K562 (cell line): ENCODE results near the gene EMD. TPM values are rescaled to one million over a fixed set of nuclear protein-coding genes. Genes with fewer than 3 reads are reported as not detected.
A peak's percentile ranks its signal among the peaks of the same experiment; 100 is the strongest.

Source experiments
- BRD9 ChIP-seq: fragments of 450-650 bp; IDR thresholded peaks from 2 replicates; pipeline ENCODE4 v1.6.1; 2018; ENCODE audit warnings: low read depth; ENCODE audit not compliant: partially characterized antibody
- KHSRP ChIP-seq: fragments of 450-650 bp; IDR thresholded peaks from 2 replicates; pipeline ENCODE4 v1.6.1; 2017
- NFRKB ChIP-seq: fragments of 450-650 bp; IDR thresholded peaks from 2 replicates; pipeline ENCODE4 v1.6.1; 2016; ENCODE audit warnings: low read depth
- PYGO2 ChIP-seq: fragments of 450-650 bp; IDR thresholded peaks from 2 replicates; pipeline ENCODE4 v1.6.1; 2016; ENCODE audit warnings: mild to moderate bottlenecking, missing genetic modification characterization, moderate library complexity, missing compliant biosample characterization
- RBFOX2 ChIP-seq: fragments of 200-400 bp; formaldehyde crosslinking; IDR thresholded peaks from 2 replicates; pipeline ENCODE4 v1.6.1; 2017; ENCODE audit warnings: low read depth, mild to moderate bottlenecking, low read length, moderate library complexity
- RNF2 ChIP-seq: sonication (generic); IDR thresholded peaks from 2 replicates; pipeline ENCODE4 v1.6.1; 2016
- SMAD4 ChIP-seq: fragments of 250-450 bp; sonication (Bioruptor Pico); conservative IDR thresholded peaks from 2 replicates; pipeline ENCODE4 v1.8.0; 2021; ENCODE audit warnings: inconsistent platforms, mild to moderate bottlenecking, moderate library complexity
- ZBTB1 ChIP-seq: sonication (generic); formaldehyde crosslinking; IDR thresholded peaks from 2 replicates; pipeline ENCODE4 v1.8.1; 2023; ENCODE audit warnings: missing genetic modification reagents, low read depth, mild to moderate bottlenecking, borderline replicate concordance
- ZNF764 ChIP-seq: fragments of 250-450 bp; sonication (Bioruptor Pico); IDR thresholded peaks from 2 replicates; pipeline ENCODE4 v1.4.0; 2020; ENCODE audit warnings: low read depth, mild to moderate bottlenecking, moderate library complexity
- polyA plus RNA-seq, 8 experiments: library from polyadenylated mRNA; depleted of rRNA in 4 of 8; stranded (reverse) in 5 of 8; unstranded in 3 of 8; fragments of >200 nt; fragmentation: Nextera tagmentation in 2 of 8; fragmentation: Illumina TruSeq in 1 of 8; extraction: Ambion mirVana in 2 of 8; extraction: Trizol in 1 of 8; gene quantifications; 2 replicates each; pipeline versions ENCODE4 v1.2.1 to v1.2.3, GENCODE V29; 2011 to 2014; ENCODE audit warnings: inconsistent platforms in 1 of 8, missing spikeins in 1 of 8
- total RNA-seq, 7 experiments: library from RNA; depleted of rRNA in 6 of 7; stranded (reverse); fragments of >200 nt in 6 of 7; fragmentation: Illumina TruSeq in 2 of 7; extraction: Trizol in 2 of 7; gene quantifications; 2 replicates each; pipeline versions ENCODE4 v1.2.1 to v1.2.3, GENCODE V29; 2011 to 2021; ENCODE audit warnings: low replicate concordance in 1 of 7
- TF ChIP-seq, protein P1 (sequence below): fragments of 200-800 bp; sonication (Bioruptor generic); IDR thresholded peaks from 2 replicates; pipeline ENCODE4 v1.6.1; 2017; ENCODE audit warnings: missing genetic modification characterization, missing compliant biosample characterization
- TF ChIP-seq, protein P2 (sequence below): sonication (generic); formaldehyde crosslinking; IDR thresholded peaks from 2 replicates; pipeline ENCODE4 v1.8.0; 2022; ENCODE audit warnings: mild to moderate bottlenecking, missing genetic modification reagents
- TF ChIP-seq, protein P3 (sequence below): sonication (generic); formaldehyde crosslinking; IDR thresholded peaks from 2 replicates; pipeline ENCODE4 v1.8.0; 2022; ENCODE audit warnings: missing genetic modification reagents, mild to moderate bottlenecking, borderline replicate concordance
- TF ChIP-seq, protein P4 (sequence below), 2 experiments: IDR thresholded peaks; 2 replicates each; pipeline ENCODE4 v1.6.1; 2012; ENCODE audit warnings: improper control_type of control experiment in 2 of 2, low read depth in 2 of 2, low read length in 2 of 2, borderline replicate concordance in 1 of 2
- TF ChIP-seq, protein P5 (sequence below): sonication (generic); formaldehyde crosslinking; IDR thresholded peaks from 2 replicates; pipeline ENCODE4 v1.9.0; 2022; ENCODE audit warnings: mild to moderate bottlenecking, missing genetic modification reagents
- TF ChIP-seq, protein P6 (sequence below): fragments of 200-800 bp; sonication (Bioruptor generic); IDR thresholded peaks from 2 replicates; pipeline ENCODE4 v1.6.1; 2016; ENCODE audit warnings: missing genetic modification characterization, missing compliant biosample characterization

EMD gene
- total and polyA plus RNA-seq, 9 of the 15 experiments (the other 6 are each of a cell fraction or from before 2014, with no cell fraction given): 2.3 to 206 (median 61.9) TPM

DNA sequence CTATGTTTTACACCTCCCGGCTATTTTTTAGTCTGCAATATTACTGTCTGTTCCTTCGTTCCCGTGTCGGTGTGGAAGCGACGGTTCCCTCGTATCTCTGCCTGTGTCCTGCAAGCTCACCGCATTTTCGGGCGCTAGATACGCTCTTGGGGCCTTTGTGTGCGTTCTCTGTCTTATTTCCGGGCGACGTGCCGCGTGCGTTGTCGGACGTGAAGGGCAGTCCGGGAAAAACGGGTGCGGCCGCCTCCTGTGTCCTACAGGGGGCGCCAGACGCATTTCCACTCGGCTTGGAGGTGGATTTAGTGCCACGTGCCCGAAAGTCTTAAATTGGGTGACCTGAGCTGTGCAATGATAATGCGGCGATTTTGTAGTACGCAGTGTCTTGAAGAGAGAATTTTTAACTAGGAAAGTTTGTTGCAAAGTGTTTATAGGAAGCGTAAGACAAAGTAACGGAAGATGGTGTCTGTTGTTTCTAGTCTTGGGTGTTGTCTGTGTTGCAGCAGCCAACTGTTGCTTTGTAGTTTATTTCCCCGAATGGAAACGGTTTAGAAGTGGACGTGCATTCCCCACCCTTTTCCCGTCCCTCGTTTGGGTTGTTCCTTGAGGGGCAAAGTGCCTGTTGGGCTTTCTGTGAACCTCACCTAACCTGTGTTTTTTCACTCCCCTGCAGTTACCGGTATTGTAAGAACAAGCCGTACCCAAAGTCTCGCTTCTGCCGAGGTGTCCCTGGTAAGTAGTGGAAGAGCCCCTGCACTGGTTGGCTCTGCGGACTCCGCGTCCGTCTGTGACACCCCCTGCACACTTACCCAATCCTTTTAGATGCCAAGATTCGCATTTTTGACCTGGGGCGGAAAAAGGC lies 19.8 kb downstream of the EMD start (continued):
- TF ChIP-seq BRD9 (peak; percentile 50), PYGO2 (tag) (no peak), NFRKB (0 out of 2 replicates have a peak, but pooled peaks have one; percentile 9), RBFOX2 (peak; percentile 93), ZNF764 (CRISPR knock-in tag) (no peak), KHSRP (peak; percentile 28; the same call in 1 of the 2 replicates), ZBTB1 (CRISPR knock-in tag) (no peak; the same call in 1 of the 2 replicates), SMAD4 (CRISPR knock-in tag) (peak; percentile 41; the same call in 1 of the 2 replicates), RNF2 (peak; percentile 7; the same call in 1 of the 2 replicates)
- TF ChIP-seq, protein P1, sequence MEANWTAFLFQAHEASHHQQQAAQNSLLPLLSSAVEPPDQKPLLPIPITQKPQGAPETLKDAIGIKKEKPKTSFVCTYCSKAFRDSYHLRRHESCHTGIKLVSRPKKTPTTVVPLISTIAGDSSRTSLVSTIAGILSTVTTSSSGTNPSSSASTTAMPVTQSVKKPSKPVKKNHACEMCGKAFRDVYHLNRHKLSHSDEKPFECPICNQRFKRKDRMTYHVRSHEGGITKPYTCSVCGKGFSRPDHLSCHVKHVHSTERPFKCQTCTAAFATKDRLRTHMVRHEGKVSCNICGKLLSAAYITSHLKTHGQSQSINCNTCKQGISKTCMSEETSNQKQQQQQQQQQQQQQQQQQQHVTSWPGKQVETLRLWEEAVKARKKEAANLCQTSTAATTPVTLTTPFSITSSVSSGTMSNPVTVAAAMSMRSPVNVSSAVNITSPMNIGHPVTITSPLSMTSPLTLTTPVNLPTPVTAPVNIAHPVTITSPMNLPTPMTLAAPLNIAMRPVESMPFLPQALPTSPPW (CRISPR knock-in tag): peak; percentile 23; the same call in 1 of the 2 replicates
- TF ChIP-seq, protein P2, sequence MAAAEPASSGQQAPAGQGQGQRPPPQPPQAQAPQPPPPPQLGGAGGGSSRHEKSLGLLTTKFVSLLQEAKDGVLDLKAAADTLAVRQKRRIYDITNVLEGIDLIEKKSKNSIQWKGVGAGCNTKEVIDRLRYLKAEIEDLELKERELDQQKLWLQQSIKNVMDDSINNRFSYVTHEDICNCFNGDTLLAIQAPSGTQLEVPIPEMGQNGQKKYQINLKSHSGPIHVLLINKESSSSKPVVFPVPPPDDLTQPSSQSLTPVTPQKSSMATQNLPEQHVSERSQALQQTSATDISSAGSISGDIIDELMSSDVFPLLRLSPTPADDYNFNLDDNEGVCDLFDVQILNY: no peak
- TF ChIP-seq, protein P3, sequence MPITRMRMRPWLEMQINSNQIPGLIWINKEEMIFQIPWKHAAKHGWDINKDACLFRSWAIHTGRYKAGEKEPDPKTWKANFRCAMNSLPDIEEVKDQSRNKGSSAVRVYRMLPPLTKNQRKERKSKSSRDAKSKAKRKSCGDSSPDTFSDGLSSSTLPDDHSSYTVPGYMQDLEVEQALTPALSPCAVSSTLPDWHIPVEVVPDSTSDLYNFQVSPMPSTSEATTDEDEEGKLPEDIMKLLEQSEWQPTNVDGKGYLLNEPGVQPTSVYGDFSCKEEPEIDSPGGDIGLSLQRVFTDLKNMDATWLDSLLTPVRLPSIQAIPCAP: peak; percentile 17; the same call in 1 of the 2 replicates
- TF ChIP-seq, protein P4, sequence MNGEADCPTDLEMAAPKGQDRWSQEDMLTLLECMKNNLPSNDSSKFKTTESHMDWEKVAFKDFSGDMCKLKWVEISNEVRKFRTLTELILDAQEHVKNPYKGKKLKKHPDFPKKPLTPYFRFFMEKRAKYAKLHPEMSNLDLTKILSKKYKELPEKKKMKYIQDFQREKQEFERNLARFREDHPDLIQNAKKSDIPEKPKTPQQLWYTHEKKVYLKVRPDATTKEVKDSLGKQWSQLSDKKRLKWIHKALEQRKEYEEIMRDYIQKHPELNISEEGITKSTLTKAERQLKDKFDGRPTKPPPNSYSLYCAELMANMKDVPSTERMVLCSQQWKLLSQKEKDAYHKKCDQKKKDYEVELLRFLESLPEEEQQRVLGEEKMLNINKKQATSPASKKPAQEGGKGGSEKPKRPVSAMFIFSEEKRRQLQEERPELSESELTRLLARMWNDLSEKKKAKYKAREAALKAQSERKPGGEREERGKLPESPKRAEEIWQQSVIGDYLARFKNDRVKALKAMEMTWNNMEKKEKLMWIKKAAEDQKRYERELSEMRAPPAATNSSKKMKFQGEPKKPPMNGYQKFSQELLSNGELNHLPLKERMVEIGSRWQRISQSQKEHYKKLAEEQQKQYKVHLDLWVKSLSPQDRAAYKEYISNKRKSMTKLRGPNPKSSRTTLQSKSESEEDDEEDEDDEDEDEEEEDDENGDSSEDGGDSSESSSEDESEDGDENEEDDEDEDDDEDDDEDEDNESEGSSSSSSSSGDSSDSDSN (IDR thresholded peaks at IDR 0.05; ENCODE audit: borderline replicate concordance in 1 of 2, low read depth in 2 of 2, low read length in 2 of 2): no peak
- TF ChIP-seq, protein P5, sequence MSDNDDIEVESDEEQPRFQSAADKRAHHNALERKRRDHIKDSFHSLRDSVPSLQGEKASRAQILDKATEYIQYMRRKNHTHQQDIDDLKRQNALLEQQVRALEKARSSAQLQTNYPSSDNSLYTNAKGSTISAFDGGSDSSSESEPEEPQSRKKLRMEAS (CRISPR knock-in tag): peak; percentile 82
- TF ChIP-seq, protein P6, sequence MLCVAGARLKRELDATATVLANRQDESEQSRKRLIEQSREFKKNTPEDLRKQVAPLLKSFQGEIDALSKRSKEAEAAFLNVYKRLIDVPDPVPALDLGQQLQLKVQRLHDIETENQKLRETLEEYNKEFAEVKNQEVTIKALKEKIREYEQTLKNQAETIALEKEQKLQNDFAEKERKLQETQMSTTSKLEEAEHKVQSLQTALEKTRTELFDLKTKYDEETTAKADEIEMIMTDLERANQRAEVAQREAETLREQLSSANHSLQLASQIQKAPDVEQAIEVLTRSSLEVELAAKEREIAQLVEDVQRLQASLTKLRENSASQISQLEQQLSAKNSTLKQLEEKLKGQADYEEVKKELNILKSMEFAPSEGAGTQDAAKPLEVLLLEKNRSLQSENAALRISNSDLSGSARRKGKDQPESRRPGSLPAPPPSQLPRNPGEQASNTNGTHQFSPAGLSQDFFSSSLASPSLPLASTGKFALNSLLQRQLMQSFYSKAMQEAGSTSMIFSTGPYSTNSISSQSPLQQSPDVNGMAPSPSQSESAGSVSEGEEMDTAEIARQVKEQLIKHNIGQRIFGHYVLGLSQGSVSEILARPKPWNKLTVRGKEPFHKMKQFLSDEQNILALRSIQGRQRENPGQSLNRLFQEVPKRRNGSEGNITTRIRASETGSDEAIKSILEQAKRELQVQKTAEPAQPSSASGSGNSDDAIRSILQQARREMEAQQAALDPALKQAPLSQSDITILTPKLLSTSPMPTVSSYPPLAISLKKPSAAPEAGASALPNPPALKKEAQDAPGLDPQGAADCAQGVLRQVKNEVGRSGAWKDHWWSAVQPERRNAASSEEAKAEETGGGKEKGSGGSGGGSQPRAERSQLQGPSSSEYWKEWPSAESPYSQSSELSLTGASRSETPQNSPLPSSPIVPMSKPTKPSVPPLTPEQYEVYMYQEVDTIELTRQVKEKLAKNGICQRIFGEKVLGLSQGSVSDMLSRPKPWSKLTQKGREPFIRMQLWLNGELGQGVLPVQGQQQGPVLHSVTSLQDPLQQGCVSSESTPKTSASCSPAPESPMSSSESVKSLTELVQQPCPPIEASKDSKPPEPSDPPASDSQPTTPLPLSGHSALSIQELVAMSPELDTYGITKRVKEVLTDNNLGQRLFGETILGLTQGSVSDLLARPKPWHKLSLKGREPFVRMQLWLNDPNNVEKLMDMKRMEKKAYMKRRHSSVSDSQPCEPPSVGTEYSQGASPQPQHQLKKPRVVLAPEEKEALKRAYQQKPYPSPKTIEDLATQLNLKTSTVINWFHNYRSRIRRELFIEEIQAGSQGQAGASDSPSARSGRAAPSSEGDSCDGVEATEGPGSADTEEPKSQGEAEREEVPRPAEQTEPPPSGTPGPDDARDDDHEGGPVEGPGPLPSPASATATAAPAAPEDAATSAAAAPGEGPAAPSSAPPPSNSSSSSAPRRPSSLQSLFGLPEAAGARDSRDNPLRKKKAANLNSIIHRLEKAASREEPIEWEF (CRISPR knock-in tag): no peak
